ENCODE measurements around the gene NHLRC2. TPM values are rescaled to one million over a fixed set of nuclear protein-coding genes. Genes with fewer than 3 reads are reported as not detected.

Gene NHLRC2
- total and polyA plus RNA-seq, 2 donors (not counting 1 experiment from before 2014, with no cell fraction given) = 5.7 to 59.8 TPM

GRCh38 chr10:113893570-113893969 lies 39.1 kb downstream of the NHLRC2 start:
- TF ChIP-seq CTCF (IDR thresholded peaks at IDR 0.05) (no peak), EZH2 (IDR thresholded peaks at IDR 0.05; ENCODE audit: borderline replicate concordance, insufficient read depth, low read depth, low read length, poor library complexity, severe bottlenecking) (no peak)
- ATAC-seq (ENCODE audit: low read depth) = no peak
- no peak overlapping the region for H3K4me2 ChIP-seq (replicated peaks; ENCODE audit: low read depth, low read length, poor library complexity, severe bottlenecking)

GRCh38 chr10:113894581-113894980 lies 40.1 kb downstream of the NHLRC2 start:
- H3K9me3 Mint-ChIP-seq (ENCODE audit: insufficient read depth) = no peaks in the 10 kb centered on the region
- Histone ChIP-seq H3K4me3 (ENCODE audit: control extremely low read depth in 1 of 5, extremely low read depth in 1 of 5, insufficient read depth in 1 of 5, low read depth in 2 of 5, low read length in 4 of 5) (no peak overlapping the region), H3K27me3 (replicated peaks in 1 of 4; ENCODE audit: control extremely low read depth in 1 of 4, control insufficient read depth in 3 of 4, insufficient read depth in 4 of 4, low read length in 3 of 4) (no peaks in the 10 kb centered on the region), H3K9ac (ENCODE audit: low read length) (no peak overlapping the region), H3K4me2 (replicated peaks; ENCODE audit: low read depth, low read length, poor library complexity, severe bottlenecking) (no peak overlapping the region), H3K36me3 (replicated peaks in 1 of 2; ENCODE audit: control extremely low read depth in 1 of 2, control insufficient read depth in 1 of 2, extremely low read depth in 1 of 2, insufficient read depth in 2 of 2, low read length in 1 of 2) (peaks cover 9 to 34% of the 10 kb centered on the region in 2 experiments), H4K20me1 (ENCODE audit: control insufficient read depth, insufficient read depth, low read length, poor library complexity, severe bottlenecking) (peaks cover 6% of the 10 kb centered on the region), H3K9me3 (ENCODE audit: control extremely low read depth in 1 of 3, control insufficient read depth in 2 of 3, insufficient read depth in 1 of 3, low read length in 2 of 3) (no peaks in the 10 kb centered on the region), H3K27ac (ENCODE audit: low read length in 2 of 2) (no peak overlapping the region), H3K79me2 (ENCODE audit: control insufficient read depth, insufficient read depth, low read length) (no peaks in the 10 kb centered on the region), H3K4me1 (ENCODE audit: control insufficient read depth in 2 of 2, insufficient read depth in 2 of 2, low read length in 2 of 2) (no peaks in the 10 kb centered on the region), H2AFZ (ENCODE audit: insufficient read depth, low read depth, low read length, poor library complexity, severe bottlenecking) (no peak overlapping the region)
- no peak for ATAC-seq (ENCODE audit: low read depth)
- no peaks in the 10 kb centered on the region for H3K4me1 Mint-ChIP-seq
- DNase-seq = no peak
- no peak overlapping the region for H3K27ac Mint-ChIP-seq
- CTCF ChIA-PET = no interaction called here
- TF ChIP-seq EZH2 (IDR thresholded peaks at IDR 0.05; ENCODE audit: borderline replicate concordance, insufficient read depth, low read depth, low read length, poor library complexity, severe bottlenecking) = no peak
- POLR2A ChIA-PET = no interaction called here
- no peak overlapping the region for H3K4me3 Mint-ChIP-seq
- H3K27me3 Mint-ChIP-seq = no peaks in the 10 kb centered on the region
- intact Hi-C loops (cut with micrococcal nuclease) = no loop called here
- WGBS (ENCODE audit: insufficient coverage) = no CpG with 5 or more reads among the region's 1 CpG

More at GRCh38 chr10:113893570-113893969, 39.1 kb downstream of the NHLRC2 start:
- H3K4me3 ChIP-seq (ENCODE audit: control extremely low read depth in 1 of 5, extremely low read depth in 1 of 5, insufficient read depth in 1 of 5, low read depth in 2 of 5, low read length in 4 of 5) = no peak overlapping the region
- H3K27ac ChIP-seq (ENCODE audit: low read length in 2 of 2) = no peak overlapping the region
- H2AFZ ChIP-seq (ENCODE audit: insufficient read depth, low read depth, low read length, poor library complexity, severe bottlenecking) = no peak overlapping the region
- H4K20me1 ChIP-seq (ENCODE audit: control insufficient read depth, insufficient read depth, low read length, poor library complexity, severe bottlenecking) = peaks cover 6% of the 10 kb centered on the region
- DNase-seq = no peak
- H3K36me3 ChIP-seq (replicated peaks in 1 of 2; ENCODE audit: control extremely low read depth in 1 of 2, control insufficient read depth in 1 of 2, extremely low read depth in 1 of 2, insufficient read depth in 2 of 2, low read length in 1 of 2) = peaks cover 5 to 30% of the 10 kb centered on the region in 2 experiments
- H3K79me2 ChIP-seq (ENCODE audit: control insufficient read depth, insufficient read depth, low read length) = no peaks in the 10 kb centered on the region
- H3K9me3 Mint-ChIP-seq (ENCODE audit: insufficient read depth) = no peaks in the 10 kb centered on the region
- CTCF ChIA-PET = interaction anchor here (1.0 to 1.5 kb wide), 2 partner anchors 94 to 209 kb away, joined by 3 to 4 read pairs; no protein-coding TSS in a partner anchor
- intact Hi-C loops (cut with micrococcal nuclease) = no loop called here
- H3K27me3 ChIP-seq (replicated peaks in 1 of 4; ENCODE audit: control extremely low read depth in 1 of 4, control insufficient read depth in 3 of 4, insufficient read depth in 4 of 4, low read length in 3 of 4) = no peaks in the 10 kb centered on the region
- no peaks in the 10 kb centered on the region for H3K4me1 ChIP-seq (ENCODE audit: control insufficient read depth in 2 of 2, insufficient read depth in 2 of 2, low read length in 2 of 2)
- no peak overlapping the region for H3K27ac Mint-ChIP-seq
- no peaks in the 10 kb centered on the region for H3K9me3 ChIP-seq (ENCODE audit: control extremely low read depth in 1 of 3, control insufficient read depth in 2 of 3, insufficient read depth in 1 of 3, low read length in 2 of 3)
- no peak overlapping the region for H3K9ac ChIP-seq (ENCODE audit: low read length)
- WGBS (ENCODE audit: insufficient coverage) = 90% methylated on average over 2 of the region's 2 CpGs
- no peaks in the 10 kb centered on the region for H3K4me1 Mint-ChIP-seq
- H3K27me3 Mint-ChIP-seq = no peaks in the 10 kb centered on the region
- H3K4me3 Mint-ChIP-seq = no peak overlapping the region
- POLR2A ChIA-PET = no interaction called here

All from B cell (primary cell).